ENCODE data around the gene TBC1D30. TPM values are rescaled to one million over a fixed set of nuclear protein-coding genes. Genes with fewer than 3 reads are reported as not detected.

TBC1D30 gene
- total and polyA plus RNA-seq, 7 donors: 0.36 to 4.3 (median 2.3) TPM

DNA sequence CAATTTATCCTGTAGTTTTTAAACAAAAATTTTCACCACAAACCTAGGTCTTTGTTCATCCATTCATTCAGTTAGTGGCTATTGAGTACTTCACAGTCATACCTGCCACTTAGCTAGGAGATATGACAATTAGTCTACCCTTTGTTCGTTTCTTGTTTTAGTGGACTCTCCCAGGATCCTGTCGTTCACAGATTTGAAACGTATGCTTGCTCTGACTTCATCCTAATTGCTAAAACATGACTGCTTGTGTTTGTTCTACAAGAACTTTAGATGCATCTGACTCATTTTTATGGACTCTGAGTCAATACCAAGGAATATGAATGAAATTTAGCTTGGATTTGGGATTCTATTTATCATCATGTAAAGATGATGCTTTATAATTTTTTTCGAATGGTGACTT, 69.5 kb downstream of the TBC1D30 start:
- H3K4me3 ChIP-seq: no peak overlapping the region
- intact Hi-C loops (cut with DNase I): loop anchor here (5.0 kb wide), 3 partner anchors 338 to 1213 kb away; no protein-coding TSS in a partner anchor
- H3K27me3 ChIP-seq: no peaks in the 10 kb centered on the region
- no peaks in the 10 kb centered on the region for H3K9me3 ChIP-seq
- no peaks in the 10 kb centered on the region for H3K36me3 ChIP-seq
- no peak for DNase-seq
- TF ChIP-seq EP300 (IDR thresholded peaks at IDR 0.05): no peak
- no peaks in the 10 kb centered on the region for H3K4me1 ChIP-seq
- WGBS, 2 donors: 27 to 70% methylated on average over 4 of the region's 4 CpGs
- no peak overlapping the region for H3K27ac ChIP-seq

GRCh38 chr12:64894827-64895475, 70.5 kb downstream of the TBC1D30 start:
- no peak overlapping the region for H3K27ac ChIP-seq
- 45 to 49% methylated on average over 2 of the region's 2 CpGs for WGBS, 2 donors
- H3K36me3 ChIP-seq: no peaks in the 10 kb centered on the region
- DNase-seq: no peak
- no peaks in the 10 kb centered on the region for H3K27me3 ChIP-seq
- TF ChIP-seq POLR2A (IDR thresholded peaks at IDR 0.05) (no peak), POLR2AphosphoS5 (IDR thresholded peaks at IDR 0.05) (no peak), CTCF (IDR thresholded peaks at IDR 0.05) (no peak), EP300 (IDR thresholded peaks at IDR 0.05) (no peak)
- intact Hi-C loops (cut with DNase I): loop anchor here (5.0 kb wide), 3 partner anchors 337 to 1212 kb away; no protein-coding TSS in a partner anchor
- no peaks in the 10 kb centered on the region for H3K4me1 ChIP-seq
- no peaks in the 10 kb centered on the region for H3K9me3 ChIP-seq
- H3K4me3 ChIP-seq: no peak overlapping the region

GRCh38 chr12:64895526-64895925, 71.1 kb downstream of the TBC1D30 start:
- WGBS, 2 donors: 93% methylated on average over 5 of the region's 5 CpGs
- TF ChIP-seq EP300 (IDR thresholded peaks at IDR 0.05) (no peak), CTCF (IDR thresholded peaks at IDR 0.05) (no peak), POLR2A (IDR thresholded peaks at IDR 0.05) (no peak), POLR2AphosphoS5 (IDR thresholded peaks at IDR 0.05) (no peak)

DNA sequence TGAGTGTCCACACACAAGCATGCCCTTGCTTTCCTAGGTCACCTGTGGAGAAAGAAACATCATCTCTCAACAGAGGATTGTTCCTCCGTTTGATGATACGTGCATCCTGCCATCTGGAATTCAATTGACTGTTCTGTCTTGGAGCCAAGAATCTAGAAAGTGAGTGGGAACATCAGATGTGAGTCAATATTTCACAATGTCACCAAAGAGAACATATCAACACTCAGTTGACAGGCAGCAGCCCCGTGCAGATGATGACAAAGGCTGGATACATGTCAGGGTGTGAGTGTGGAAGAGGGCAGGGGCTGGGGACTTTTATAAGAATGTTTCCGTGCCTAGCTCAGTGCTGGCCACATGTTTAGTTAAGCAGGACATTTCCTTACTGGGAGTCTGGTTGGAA, 76.1 kb downstream of the TBC1D30 start:
- H3K4me3 ChIP-seq: no peak overlapping the region
- no peak for TF ChIP-seq EP300 (IDR thresholded peaks at IDR 0.05)
- TF ChIP-seq POLR2A (IDR thresholded peaks at IDR 0.05): no peak
- TF ChIP-seq POLR2AphosphoS5 (IDR thresholded peaks at IDR 0.05): no peak
- no peak for TF ChIP-seq CTCF (IDR thresholded peaks at IDR 0.05)
- no peaks in the 10 kb centered on the region for H3K36me3 ChIP-seq
- H3K9me3 ChIP-seq: no peaks in the 10 kb centered on the region
- no peak for DNase-seq
- intact Hi-C loops (cut with DNase I): no loop called here
- no peaks in the 10 kb centered on the region for H3K27me3 ChIP-seq
- WGBS, 2 donors: 72 to 75% methylated on average over 4 of the region's 4 CpGs
- no peak overlapping the region for H3K27ac ChIP-seq
- peaks cover 0 to 7% (median 0%) of the 10 kb centered on the region in 4 donors for H3K4me1 ChIP-seq

More at GRCh38 chr12:64895526-64895925, 71.1 kb downstream of the TBC1D30 start:
- no peaks in the 10 kb centered on the region for H3K36me3 ChIP-seq
- H3K9me3 ChIP-seq: no peaks in the 10 kb centered on the region
- intact Hi-C loops (cut with DNase I): no loop called here
- DNase-seq: no peak
- no peak overlapping the region for H3K27ac ChIP-seq
- no peaks in the 10 kb centered on the region for H3K4me1 ChIP-seq
- no peaks in the 10 kb centered on the region for H3K27me3 ChIP-seq
- no peak overlapping the region for H3K4me3 ChIP-seq

DNA sequence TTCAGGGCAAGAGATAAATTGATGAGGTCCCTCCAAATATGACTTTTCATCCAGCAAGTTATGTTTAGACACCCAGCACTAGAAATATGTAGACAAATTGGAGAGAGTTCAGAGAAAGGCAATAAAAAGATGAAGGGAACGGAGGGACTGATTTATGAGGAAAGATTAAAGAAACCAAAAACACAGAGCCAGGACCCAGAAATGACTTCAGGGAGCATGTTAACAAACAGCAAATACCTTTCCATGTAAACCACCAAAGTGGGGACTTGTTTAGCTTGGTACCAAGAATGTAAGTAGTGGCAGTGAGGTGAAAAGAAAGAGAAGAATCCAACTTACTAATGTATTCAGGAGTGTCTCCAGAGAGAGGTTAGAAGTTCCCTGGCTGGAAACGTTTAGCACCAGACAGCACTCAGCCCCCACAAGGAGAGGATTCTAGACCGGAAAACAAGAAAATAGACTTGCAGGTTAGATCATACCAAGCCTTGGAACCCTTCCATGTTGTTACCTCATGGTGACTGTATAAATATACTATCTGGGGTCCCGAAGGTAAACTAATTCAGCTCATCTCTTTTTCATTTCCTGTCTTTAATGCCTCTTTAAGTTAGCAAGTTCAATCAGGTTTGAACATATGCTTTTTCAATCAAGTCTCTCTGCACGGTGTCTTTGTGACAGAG, 79.2 kb downstream of the TBC1D30 start:
- no peak overlapping the region for H3K27ac ChIP-seq
- no peaks in the 10 kb centered on the region for H3K9me3 ChIP-seq
- H3K4me3 ChIP-seq: no peak overlapping the region
- H3K27me3 ChIP-seq: no peaks in the 10 kb centered on the region
- TF ChIP-seq EP300 (IDR thresholded peaks at IDR 0.05) (no peak), POLR2AphosphoS5 (IDR thresholded peaks at IDR 0.05) (no peak), POLR2A (IDR thresholded peaks at IDR 0.05) (no peak), CTCF (IDR thresholded peaks at IDR 0.05) (no peak)
- WGBS, 2 donors: 78 to 80% methylated on average over 5 of the region's 5 CpGs
- intact Hi-C loops (cut with DNase I): no loop called here
- no peak for DNase-seq
- H3K4me1 ChIP-seq: peaks cover 0 to 7% (median 0%) of the 10 kb centered on the region in 4 donors
- no peaks in the 10 kb centered on the region for H3K36me3 ChIP-seq
